Keratinocyte (primary cell): ENCODE results near the gene RNF130. TPM values are rescaled to one million over a fixed set of nuclear protein-coding genes. Genes with fewer than 3 reads are reported as not detected.

ENCODE experiments used
- DNase-seq: peaks from one replicate; pipeline ENCODE4 v3.0.0-alpha.2; 2011; ENCODE audit warnings: low read depth, missing footprints, low spot score
- FAIRE-seq: peaks from 2 replicates; lab custom pipeline; 2011; peaks lifted over from hg19 to GRCh38; lab: Jason Lieb, UNC
- H2AFZ ChIP-seq: 2 replicates; pipeline ENCODE4 v1.6.0; 2012; ENCODE audit warnings: low read length, control low read depth, inconsistent platforms; ENCODE audit not compliant: control insufficient read depth
- H3K27ac ChIP-seq: 2 replicates; pipeline ENCODE4 v1.5.1; 2011; ENCODE audit warnings: low read length; ENCODE audit not compliant: control insufficient read depth, insufficient read depth
- H3K27me3 ChIP-seq: 3 replicates; pipeline ENCODE4 v1.6.0; 2011; ENCODE audit warnings: low read length; ENCODE audit not compliant: control insufficient read depth, insufficient read depth; ENCODE audit errors: extremely low read depth
- H3K36me3 ChIP-seq, 2 experiments: 2 replicates in 1 of 2; 3 replicates in 1 of 2; pipeline ENCODE4 v1.5.1; 2011; ENCODE audit warnings: low read length in 2 of 2, mild to moderate bottlenecking in 1 of 2; ENCODE audit not compliant: control insufficient read depth in 2 of 2, insufficient read depth in 2 of 2; ENCODE audit errors: extremely low read depth in 1 of 2
- H3K4me1 ChIP-seq: 3 replicates; pipeline ENCODE4 v1.5.1; 2011; ENCODE audit warnings: low read length; ENCODE audit not compliant: control insufficient read depth, insufficient read depth; ENCODE audit errors: extremely low read depth
- H3K4me2 ChIP-seq: 3 replicates; pipeline ENCODE4 v1.6.0; 2011; ENCODE audit warnings: low read depth, low read length; ENCODE audit not compliant: control insufficient read depth, insufficient read depth; ENCODE audit errors: extremely low read depth
- H3K4me3 ChIP-seq, 3 experiments: fragments of 200-600 bp in 1 of 3; sonication (generic) in 1 of 3; 2 replicates in 2 of 3; 3 replicates in 1 of 3; pipeline ENCODE4 v1.5.1; 2011 to 2016; ENCODE audit warnings: low read length in 3 of 3, mild to moderate bottlenecking in 3 of 3, control low read depth in 2 of 3, inconsistent platforms in 1 of 3, low read depth in 1 of 3, mixed read lengths in 1 of 3, mixed run types in 1 of 3, moderate library complexity in 1 of 3; ENCODE audit not compliant: control insufficient read depth in 2 of 3, insufficient read depth in 2 of 3; ENCODE audit errors: extremely low read depth in 1 of 3
- H3K79me2 ChIP-seq: 2 replicates; pipeline ENCODE4 v1.6.0; 2012; ENCODE audit warnings: low read length; ENCODE audit not compliant: control insufficient read depth, insufficient read depth
- H3K9ac ChIP-seq: 3 replicates; pipeline ENCODE4 v1.6.0; 2011; ENCODE audit warnings: low read length; ENCODE audit not compliant: control insufficient read depth, insufficient read depth; ENCODE audit errors: extremely low read depth
- H3K9me1 ChIP-seq: 3 replicates; pipeline ENCODE4 v1.6.0; 2011; ENCODE audit warnings: low read length; ENCODE audit not compliant: control insufficient read depth, insufficient read depth; ENCODE audit errors: extremely low read depth
- H3K9me3 ChIP-seq: 2 replicates; pipeline ENCODE4 v1.5.1; 2012; ENCODE audit warnings: low read depth, low read length; ENCODE audit not compliant: control insufficient read depth
- H4K20me1 ChIP-seq: 3 replicates; pipeline ENCODE4 v1.6.0; 2011; ENCODE audit warnings: low read length; ENCODE audit not compliant: control insufficient read depth, insufficient read depth; ENCODE audit errors: extremely low read depth
- CTCF ChIP-seq, 3 experiments: IDR thresholded peaks in 1 of 3; conservative IDR thresholded peaks in 1 of 3; optimal IDR thresholded peaks in 1 of 3; 2 replicates in 2 of 3; 3 replicates in 1 of 3; pipeline versions ENCODE3 to v1.5.1; 2011; ENCODE audit warnings: low read length in 3 of 3, mild to moderate bottlenecking in 3 of 3, moderate library complexity in 2 of 3, control low read depth in 1 of 3, inconsistent platforms in 1 of 3; ENCODE audit not compliant: insufficient read depth in 2 of 3; ENCODE audit errors: extremely low read depth in 1 of 3
- EZH2 ChIP-seq: IDR thresholded peaks from one replicate; pipeline ENCODE4 v1.6.1; 2012; ENCODE audit warnings: inconsistent platforms, mild to moderate bottlenecking, low read length, moderate library complexity
- dilution Hi-C: fragments of 300-500 bp; cut with MboI; formaldehyde crosslinking; loops from one replicate; pipeline ENCODE4 v1.7.0; 2020; ENCODE audit warnings: low sequenced_read_pairs; ENCODE audit not compliant: extremely low pct_ligation_motif_present
- polyA plus RNA-seq, 5 experiments: library from polyadenylated mRNA; depleted of rRNA in 3 of 5; stranded (reverse) in 3 of 5; stranded (forward) in 1 of 5; unstranded in 1 of 5; fragments of >200 nt; gene quantifications; 1 replicate in 1 of 5; 2 replicates in 3 of 5; 3 replicates in 1 of 5; pipeline versions ENCODE4 v1.2.1 to v1.2.3, GENCODE V29; 2011 to 2012; ENCODE audit warnings: missing spikeins in 2 of 5, low read depth in 1 of 5, low replicate concordance in 1 of 5

The RNF130 gene
- polyA plus RNA-seq, 1 donor (not counting 4 experiments of a cell fraction or from before 2014, with no cell fraction given): 20.0 TPM

- Histone ChIP-seq H3K79me2 (no peaks in the 10 kb centered on the region), H3K4me1 (no peaks in the 10 kb centered on the region), H3K27me3 (no peaks in the 10 kb centered on the region), H3K9me1 (no peaks in the 10 kb centered on the region), H3K4me2 (no peak overlapping the region), H3K4me3 (no peak overlapping the region), H3K36me3 (no peaks in the 10 kb centered on the region), H3K9me3 (no peaks in the 10 kb centered on the region), H3K27ac (no peak overlapping the region), H3K9ac (no peak overlapping the region), H2AFZ (no peak overlapping the region), H4K20me1 (no peaks in the 10 kb centered on the region)
- TF ChIP-seq CTCF (optimal IDR thresholded peaks at IDR 0.05 in 1 of 3, IDR thresholded peaks at IDR 0.05 in 1 of 3, conservative IDR thresholded peaks at IDR 0.05 in 1 of 3; ENCODE audit: extremely low read depth in 1 of 3, insufficient read depth in 2 of 3, low read length in 3 of 3) (no peak), EZH2 (no peak)
- DNase-seq: no peak
- dilution Hi-C loops: no loop called here
- no peak for FAIRE-seq
These were observed 34.3 kb upstream of the RNF130 start for GRCh38 chr5:180105827-180106312.

- Histone ChIP-seq H4K20me1 (no peaks in the 10 kb centered on the region), H3K27me3 (no peaks in the 10 kb centered on the region), H2AFZ (no peak overlapping the region), H3K4me2 (no peak overlapping the region), H3K4me3 (no peak overlapping the region), H3K79me2 (no peaks in the 10 kb centered on the region), H3K4me1 (no peaks in the 10 kb centered on the region), H3K9me3 (no peaks in the 10 kb centered on the region), H3K9ac (no peak overlapping the region), H3K36me3 (no peaks in the 10 kb centered on the region), H3K27ac (no peak overlapping the region), H3K9me1 (no peaks in the 10 kb centered on the region)
- FAIRE-seq (no peak), DNase-seq (no peak)
- dilution Hi-C loops: no loop called here
- TF ChIP-seq CTCF (optimal IDR thresholded peaks at IDR 0.05 in 1 of 3, IDR thresholded peaks at IDR 0.05 in 1 of 3, conservative IDR thresholded peaks at IDR 0.05 in 1 of 3; ENCODE audit: extremely low read depth in 1 of 3, insufficient read depth in 2 of 3, low read length in 3 of 3): no peak
- no peak for TF ChIP-seq EZH2
These were observed 32.6 kb upstream of the RNF130 start for GRCh38 chr5:180104168-180104530.
